Type B pancreatic cell (in vitro differentiated cells): ENCODE measurements around the gene PPIL3. TPM values are rescaled to one million over a fixed set of nuclear protein-coding genes. Genes with fewer than 3 reads are reported as not detected.

Experiments used
- DNase-seq: peaks from one replicate; pipeline ENCODE4 v3.0.0; 2021; ENCODE audit warnings: mixed read lengths; ENCODE audit not compliant: unreplicated experiment; ENCODE audit errors: extremely low spot score
- H3K27ac Mint-ChIP-seq: 2 replicates; pipeline ENCODE4 v1.8.0; 2021; ENCODE audit warnings: mild to moderate bottlenecking, mixed read lengths
- H3K27me3 Mint-ChIP-seq: 2 replicates; pipeline ENCODE4 v1.8.0; 2021; ENCODE audit warnings: mixed read lengths
- H3K36me3 Mint-ChIP-seq: 2 replicates; pipeline ENCODE4 v1.8.0; 2021; ENCODE audit warnings: mixed read lengths
- H3K4me1 Mint-ChIP-seq: one replicate; pipeline ENCODE4 v1.8.0; 2021; ENCODE audit warnings: mixed read lengths; ENCODE audit not compliant: unreplicated experiment
- H3K4me3 Mint-ChIP-seq: 2 replicates; pipeline ENCODE4 v1.8.0; 2021; ENCODE audit warnings: mild to moderate bottlenecking, mixed read lengths
- H3K9me3 Mint-ChIP-seq: 2 replicates; pipeline ENCODE4 v1.8.0; 2021; ENCODE audit warnings: mixed read lengths
- CTCF ChIP-seq: fragments of 200-600 bp; sonication (generic); conservative IDR thresholded peaks from 2 replicates; pipeline ENCODE4 v1.5.0; 2021; ENCODE audit warnings: antibody characterized with exemption, mild to moderate bottlenecking
- total RNA-seq: library from RNA; stranded (reverse); gene quantifications from 2 replicates; pipeline ENCODE4 v1.2.1, GENCODE V29; 2021; ENCODE audit warnings: low replicate concordance

The PPIL3 gene
- total RNA-seq, 1 donor from 2014 or later: 47.2 TPM

GRCh38 chr2:200829258-200829655 lies 59.6 kb downstream of the PPIL3 start:
- no peaks in the 10 kb centered on the region for H3K9me3 Mint-ChIP-seq
- no peak for DNase-seq
- no peak for TF ChIP-seq CTCF
- H3K4me1 Mint-ChIP-seq: no peaks in the 10 kb centered on the region
- H3K27ac Mint-ChIP-seq: no peak overlapping the region
- H3K4me3 Mint-ChIP-seq: no peak overlapping the region
- no peaks in the 10 kb centered on the region for H3K36me3 Mint-ChIP-seq
- H3K27me3 Mint-ChIP-seq: peaks cover 4% of the 10 kb centered on the region

- Mint-ChIP-seq H3K27me3 (peaks cover 4% of the 10 kb centered on the region), H3K27ac (no peak overlapping the region), H3K9me3 (no peaks in the 10 kb centered on the region), H3K4me3 (no peak overlapping the region), H3K36me3 (no peaks in the 10 kb centered on the region), H3K4me1 (no peaks in the 10 kb centered on the region)
- DNase-seq: no peak
- no peak for TF ChIP-seq CTCF
Measured at GRCh38 chr2:200828572-200829257, 60.2 kb downstream of the PPIL3 start.

GRCh38 chr2:200828104-200828503 lies 60.8 kb downstream of the PPIL3 start:
- Mint-ChIP-seq H3K27ac (no peak overlapping the region), H3K9me3 (no peaks in the 10 kb centered on the region), H3K4me3 (no peak overlapping the region), H3K4me1 (no peaks in the 10 kb centered on the region), H3K36me3 (no peaks in the 10 kb centered on the region), H3K27me3 (peaks cover 4% of the 10 kb centered on the region)
- no peak for TF ChIP-seq CTCF
- DNase-seq: no peak

- H3K4me1 Mint-ChIP-seq: no peaks in the 10 kb centered on the region
- H3K27ac Mint-ChIP-seq: no peak overlapping the region
- no peaks in the 10 kb centered on the region for H3K9me3 Mint-ChIP-seq
- peaks cover 21% of the 10 kb centered on the region for H3K36me3 Mint-ChIP-seq
- no peak for DNase-seq
- TF ChIP-seq CTCF: no peak
- no peaks in the 10 kb centered on the region for H3K27me3 Mint-ChIP-seq
- no peak overlapping the region for H3K4me3 Mint-ChIP-seq
Measured at GRCh38 chr2:200821686-200822245, 67.1 kb downstream of the PPIL3 start.

Other genes starting within 250 kb of the PPIL3 start
- gene BZW1, start 77.2 kb downstream of the PPIL3 start, total RNA-seq: 254 and 275 TPM in 2 replicates
- gene CLK1, start 24.4 kb downstream of the PPIL3 start, total RNA-seq: 100 and 106 TPM in 2 replicates
- gene NIF3L1, start 294 bp upstream of the PPIL3 start, total RNA-seq: 27.4 and 36.3 TPM in 2 replicates
- gene ORC2, start 74.6 kb upstream of the PPIL3 start, total RNA-seq: 35.6 and 38.3 TPM in 2 replicates
- 17.9 and 19.6 TPM in 2 replicates for gene HYCC2, start 182.6 kb upstream of the PPIL3 start, total RNA-seq
- gene NDUFB3, start 182.9 kb upstream of the PPIL3 start, total RNA-seq: 101 TPM in 2 replicates
- gene CFLAR, start 227.1 kb upstream of the PPIL3 start, total RNA-seq: 26.5 and 58.5 TPM in 2 replicates